A549 (cell line): Measurements from ENCODE around the gene OCIAD2. TPM values are rescaled to one million over a fixed set of nuclear protein-coding genes. Genes with fewer than 3 reads are reported as not detected.
A peak's percentile ranks its signal among the peaks of the same experiment; 100 is the strongest.

ENCODE experiments used
- ATAC-seq, 2 experiments: fragments of 200-7000 bp in 1 of 2; fragments of >200 bp in 1 of 2; cut with Nextera tagmentation in 1 of 2; cut with Tn5 transposase in 1 of 2; 3 replicates each; pipeline versions ENCODE4 v1.8.0 to v1.9.1; 2018 to 2020; ENCODE audit warnings: mild to moderate bottlenecking in 1 of 2, moderate library complexity in 1 of 2
- CTCF ChIA-PET: fragments of 300-600 bp; sonication (Branson Sonifier 250); formaldehyde crosslinking; extraction: SDS; loops from one replicate; lab custom pipeline; 2021; ENCODE audit warnings: antibody characterized with exemption, inconsistent platforms; lab: Yijun Ruan, JAX
- POLR2A ChIA-PET: fragments of 350-600 bp; formaldehyde crosslinking; extraction: SDS; loops from one replicate; lab custom pipeline; 2021; ENCODE audit warnings: antibody characterized with exemption, inconsistent platforms; lab: Yijun Ruan, JAX
- DNase-seq, 2 experiments: peaks; one replicate each; pipeline versions ENCODE4 v3.0.0 to v3.0.0-alpha.2; 2011 to 2016; ENCODE audit warnings: low read depth in 1 of 2, low spot score in 1 of 2
- FAIRE-seq: peaks from 2 replicates; lab custom pipeline; 2011; peaks lifted over from hg19 to GRCh38; lab: Jason Lieb, UNC
- H3K27ac ChIP-seq, 2 experiments: fragments of >200 bp; sonication (Bioruptor Twin); formaldehyde crosslinking; 3 replicates each; pipeline ENCODE4 v1.5.1; 2016 to 2017
- H3K4me1 ChIP-seq: fragments of >200 bp; sonication (Bioruptor Twin); formaldehyde crosslinking; 3 replicates; pipeline ENCODE4 v1.6.1; 2016
- H3K4me2 ChIP-seq: fragments of >200 bp; sonication (Bioruptor Twin); formaldehyde crosslinking; 3 replicates; pipeline ENCODE4 v1.6.1; 2016
- H3K4me3 ChIP-seq: fragments of >200 bp; sonication (Bioruptor Twin); formaldehyde crosslinking; 3 replicates; pipeline ENCODE4 v1.5.1; 2016
- H3K9me3 ChIP-seq: fragments of >200 bp; sonication (Bioruptor Twin); formaldehyde crosslinking; 3 replicates; pipeline ENCODE4 v1.6.1; 2016
- ATOH8 ChIP-seq: fragments of 250-450 bp; sonication (Bioruptor Pico); IDR thresholded peaks from 2 replicates; pipeline ENCODE4 v1.5.0; 2020; ENCODE audit warnings: low read depth, mild to moderate bottlenecking, moderate library complexity
- CEBPB ChIP-seq, 2 experiments: fragments of >200 bp in 1 of 2; sonication (Bioruptor Twin) in 1 of 2; formaldehyde crosslinking in 1 of 2; IDR thresholded peaks; 2 replicates each; pipeline ENCODE4 v1.6.1; 2012 to 2016
- EHF ChIP-seq: fragments of 250-450 bp; sonication (Bioruptor Pico); IDR thresholded peaks from 2 replicates; pipeline ENCODE4 v1.5.0; 2020; ENCODE audit warnings: mild to moderate bottlenecking
- ELK1 ChIP-seq: fragments of 150-350 bp; IDR thresholded peaks from 2 replicates; pipeline ENCODE4 v1.6.1; 2014; ENCODE audit warnings: low read depth, mild to moderate bottlenecking, low read length
- EP300 ChIP-seq, 2 experiments: fragments of >200 bp; sonication (Bioruptor Twin); formaldehyde crosslinking; IDR thresholded peaks; 2 replicates in 1 of 2; 3 replicates in 1 of 2; pipeline ENCODE4 v1.6.1; 2016 to 2017
- ESRRA ChIP-seq: fragments of 150-350 bp; IDR thresholded peaks from 2 replicates; pipeline ENCODE4 v1.6.1; 2014; ENCODE audit warnings: mild to moderate bottlenecking, low read length, borderline replicate concordance
- FOSL2 ChIP-seq, 2 experiments: fragments of 450-650 bp in 1 of 2; fragments of >200 bp in 1 of 2; sonication (Bioruptor Twin) in 1 of 2; formaldehyde crosslinking; IDR thresholded peaks; 2 replicates each; pipeline versions ENCODE4 v1.5.0 to v1.6.1; 2016 to 2020; ENCODE audit warnings: mild to moderate bottlenecking in 1 of 2, moderate library complexity in 1 of 2
- FOXS1 ChIP-seq: fragments of 250-450 bp; sonication (Bioruptor Pico); IDR thresholded peaks from 2 replicates; pipeline ENCODE4 v1.5.0; 2020; ENCODE audit warnings: mild to moderate bottlenecking, moderate library complexity
- HOXA7 ChIP-seq: fragments of 250-450 bp; sonication (Bioruptor Pico); IDR thresholded peaks from 2 replicates; pipeline ENCODE4 v1.5.0; 2020; ENCODE audit warnings: mild to moderate bottlenecking, moderate library complexity
- HOXB5 ChIP-seq: fragments of 250-450 bp; sonication (Bioruptor Pico); IDR thresholded peaks from 2 replicates; pipeline ENCODE4 v1.5.0; 2020; ENCODE audit warnings: mild to moderate bottlenecking, moderate library complexity
- JUN ChIP-seq, 2 experiments: fragments of >200 bp; sonication (Bioruptor Twin); formaldehyde crosslinking; IDR thresholded peaks; 2 replicates in 1 of 2; 3 replicates in 1 of 2; pipeline ENCODE4 v1.6.1; 2016 to 2017
- KDM5A ChIP-seq: fragments of 200-600 bp; sonication (generic); IDR thresholded peaks from 2 replicates; pipeline ENCODE4 v1.6.1; 2016; ENCODE audit warnings: antibody characterized with exemption, mild to moderate bottlenecking
- MAX ChIP-seq: IDR thresholded peaks from 2 replicates; pipeline ENCODE4 v1.6.1; 2012
- MAZ ChIP-seq: fragments of 150-350 bp; IDR thresholded peaks from 2 replicates; pipeline ENCODE4 v1.6.1; 2014; ENCODE audit warnings: antibody characterized with exemption, low read depth, low read length, borderline replicate concordance
- NFE2L2 ChIP-seq: fragments of 150-350 bp; conservative IDR thresholded peaks from 2 replicates; pipeline ENCODE4 v1.6.1; 2014; ENCODE audit warnings: low read length
- PHF8 ChIP-seq: fragments of 200-600 bp; sonication (generic); IDR thresholded peaks from 2 replicates; pipeline ENCODE4 v1.6.1; 2016; ENCODE audit warnings: low read depth, mild to moderate bottlenecking, antibody characterized with exemption, moderate library complexity, borderline replicate concordance
- POLR2A ChIP-seq: IDR thresholded peaks from 2 replicates; pipeline ENCODE4 v1.6.1; 2012; ENCODE audit warnings: mild to moderate bottlenecking, low read length
- RAD21 ChIP-seq, 2 experiments: fragments of >200 bp in 1 of 2; sonication (Bioruptor Twin) in 1 of 2; formaldehyde crosslinking in 1 of 2; IDR thresholded peaks in 1 of 2; conservative IDR thresholded peaks in 1 of 2; 2 replicates in 1 of 2; 3 replicates in 1 of 2; pipeline ENCODE4 v1.6.1; 2012 to 2018; ENCODE audit warnings: inconsistent platforms in 1 of 2
- RFX5 ChIP-seq: fragments of 450-650 bp; IDR thresholded peaks from 2 replicates; pipeline ENCODE4 v1.7.1; 2014; ENCODE audit warnings: antibody characterized with exemption, mild to moderate bottlenecking, moderate library complexity
- SMC3 ChIP-seq: fragments of >200 bp; sonication (Bioruptor Twin); formaldehyde crosslinking; IDR thresholded peaks from 3 replicates; pipeline ENCODE4 v1.6.1; 2018; ENCODE audit warnings: inconsistent platforms
- TP53 ChIP-seq: fragments of 250-450 bp; sonication (Bioruptor Pico); IDR thresholded peaks from 2 replicates; pipeline ENCODE4 v1.5.0; 2021; ENCODE audit warnings: mild to moderate bottlenecking, moderate library complexity
- ZNF302 ChIP-seq: fragments of 250-450 bp; sonication (Bioruptor Pico); IDR thresholded peaks from 2 replicates; pipeline ENCODE4 v1.9.0; 2021; ENCODE audit warnings: inconsistent platforms, mild to moderate bottlenecking, moderate library complexity
- WGBS: methylation state at CpG from one replicate; pipeline ENCODE4 v1.1.6; 2017; ENCODE audit errors: missing lambda C conversion rate; 5-methylcytosine and 5-hydroxymethylcytosine counted together
- polyA minus RNA-seq: library from RNA; depleted of rRNA, polyadenylated mRNA; stranded (reverse); fragments of >200 nt; gene quantifications from 2 replicates; pipeline ENCODE4 v1.2.3, GENCODE V29; 2011; rRNA and poly(A)+ RNA removed
- polyA plus RNA-seq, 4 experiments: library from polyadenylated mRNA; depleted of rRNA in 3 of 4; stranded (reverse); fragments of >200 nt; fragmentation: RNase III in 1 of 4; extraction: RNeasy Plus Mini Kit Qiagen cat#74134 plus additional on column Dnase treatment in 1 of 4; gene quantifications; 2 replicates in 3 of 4; 3 replicates in 1 of 4; pipeline ENCODE4 v1.2.3, GENCODE V29; 2011 to 2017
- TF ChIP-seq, protein P1 (sequence below): fragments of >200 bp; sonication (Bioruptor Twin); formaldehyde crosslinking; IDR thresholded peaks from 3 replicates; pipeline ENCODE4 v1.5.1; 2016
- TF ChIP-seq, protein P2 (sequence below): fragments of 450-650 bp; IDR thresholded peaks from 2 replicates; pipeline ENCODE4 v1.6.1; 2014; ENCODE audit warnings: antibody characterized with exemption

OCIAD2 gene, protein sequence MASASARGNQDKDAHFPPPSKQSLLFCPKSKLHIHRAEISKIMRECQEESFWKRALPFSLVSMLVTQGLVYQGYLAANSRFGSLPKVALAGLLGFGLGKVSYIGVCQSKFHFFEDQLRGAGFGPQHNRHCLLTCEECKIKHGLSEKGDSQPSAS
- polyA plus RNA-seq (2011; rRNA removed) (119 and 141 TPM in 2 replicates), polyA plus RNA-seq (2017; fragmentation: RNase III; extraction: RNeasy Plus Mini Kit Qiagen cat#74134 plus additional on column Dnase treatment) (168 to 174 TPM (median 170 TPM) in 3 replicates), polyA minus RNA-seq (26.4 and 37.4 TPM in 2 replicates)
- polyA plus RNA-seq (2012; cell fraction: cytosol; rRNA removed) = 97.7 and 121 TPM in 2 replicates
- polyA plus RNA-seq (2012; cell fraction: nucleus; rRNA removed) = 24.6 and 28.5 TPM in 2 replicates

GRCh38 chr4:48906206-48907173 is at the start of gene OCIAD2:
Gene OCIAD2 (minus strand): TSS chr4:48906774. CDS start chr4:48904549, 2,225 bp downstream.
- POLR2A ChIA-PET = interaction anchor here (0.8 to 1.1 kb wide), 2 partner anchors 38 to 128 kb away, joined by 3 to 4 read pairs; no protein-coding TSS in a partner anchor

DNA sequence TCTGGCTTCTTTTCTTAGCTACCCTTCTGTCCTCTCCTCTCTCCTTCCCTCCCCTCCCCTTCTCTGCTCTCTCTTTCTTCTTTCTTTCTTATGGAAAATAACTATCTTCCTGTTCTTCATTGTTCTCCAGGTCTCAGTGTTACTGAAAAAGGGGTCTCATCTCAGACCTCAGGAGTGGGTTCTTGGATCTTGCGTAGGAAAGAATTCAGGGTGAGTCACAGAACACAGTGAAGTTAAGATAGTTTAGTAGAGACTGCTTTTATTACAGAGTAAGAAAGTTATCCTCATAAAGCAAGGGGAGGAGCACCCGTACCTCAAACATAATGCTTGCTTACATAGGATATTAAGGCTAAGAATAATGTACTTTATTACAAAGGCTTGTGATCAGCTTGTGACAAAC is 47.7 kb upstream of the OCIAD2 start:
- H3K4me2 ChIP-seq = 0 out of 3 replicates have a peak overlapping the region, but pooled peaks have one; percentile 19
- no peak overlapping the region for H3K4me3 ChIP-seq
- no peak for DNase-seq
- peaks cover 11% of the 10 kb centered on the region; the same call in 2 of the 3 replicates for H3K9me3 ChIP-seq
- CTCF ChIA-PET = no interaction called here
- POLR2A ChIA-PET = no interaction called here
- H3K4me1 ChIP-seq = 0 out of 3 replicates have a peak, but pooled peaks cover 7% of the 10 kb centered on the region
- ATAC-seq = no peak
- WGBS = 70% methylated on average over 2 of the region's 2 CpGs
- no peak overlapping the region for H3K27ac ChIP-seq
- TF ChIP-seq NFE2L2 (no peak), FOXS1 (CRISPR knock-in tag) (no peak), ELK1 (no peak), ESRRA (no peak), TP53 (CRISPR knock-in tag) (no peak), HOXA7 (no peak), KDM5A (no peak), PHF8 (no peak), ZNF302 (CRISPR knock-in tag) (no peak), EHF (CRISPR knock-in tag) (no peak), RFX5 (no peak), MAZ (no peak), CEBPB (IDR thresholded peaks at IDR 0.05) (no peak)
- TF ChIP-seq, protein P1, sequence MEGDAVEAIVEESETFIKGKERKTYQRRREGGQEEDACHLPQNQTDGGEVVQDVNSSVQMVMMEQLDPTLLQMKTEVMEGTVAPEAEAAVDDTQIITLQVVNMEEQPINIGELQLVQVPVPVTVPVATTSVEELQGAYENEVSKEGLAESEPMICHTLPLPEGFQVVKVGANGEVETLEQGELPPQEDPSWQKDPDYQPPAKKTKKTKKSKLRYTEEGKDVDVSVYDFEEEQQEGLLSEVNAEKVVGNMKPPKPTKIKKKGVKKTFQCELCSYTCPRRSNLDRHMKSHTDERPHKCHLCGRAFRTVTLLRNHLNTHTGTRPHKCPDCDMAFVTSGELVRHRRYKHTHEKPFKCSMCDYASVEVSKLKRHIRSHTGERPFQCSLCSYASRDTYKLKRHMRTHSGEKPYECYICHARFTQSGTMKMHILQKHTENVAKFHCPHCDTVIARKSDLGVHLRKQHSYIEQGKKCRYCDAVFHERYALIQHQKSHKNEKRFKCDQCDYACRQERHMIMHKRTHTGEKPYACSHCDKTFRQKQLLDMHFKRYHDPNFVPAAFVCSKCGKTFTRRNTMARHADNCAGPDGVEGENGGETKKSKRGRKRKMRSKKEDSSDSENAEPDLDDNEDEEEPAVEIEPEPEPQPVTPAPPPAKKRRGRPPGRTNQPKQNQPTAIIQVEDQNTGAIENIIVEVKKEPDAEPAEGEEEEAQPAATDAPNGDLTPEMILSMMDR = no peak
- TF ChIP-seq, protein P2, sequence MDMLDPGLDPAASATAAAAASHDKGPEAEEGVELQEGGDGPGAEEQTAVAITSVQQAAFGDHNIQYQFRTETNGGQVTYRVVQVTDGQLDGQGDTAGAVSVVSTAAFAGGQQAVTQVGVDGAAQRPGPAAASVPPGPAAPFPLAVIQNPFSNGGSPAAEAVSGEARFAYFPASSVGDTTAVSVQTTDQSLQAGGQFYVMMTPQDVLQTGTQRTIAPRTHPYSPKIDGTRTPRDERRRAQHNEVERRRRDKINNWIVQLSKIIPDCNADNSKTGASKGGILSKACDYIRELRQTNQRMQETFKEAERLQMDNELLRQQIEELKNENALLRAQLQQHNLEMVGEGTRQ = no peak
- FAIRE-seq = no peak

More at GRCh38 chr4:48906206-48907173, at the start of gene OCIAD2:
- Histone ChIP-seq H3K4me1 (peaks cover 58% of the 10 kb centered on the region), H3K9me3 (no peaks in the 10 kb centered on the region), H3K4me3 (peak within 1 kb of the TSS; percentile 92), H3K4me2 (peak within 1 kb of the TSS; percentile 88), H3K27ac (peak within 1 kb of the TSS; percentile 94 to 100)
- DNase-seq (peak; percentile 64 to 72), ATAC-seq (peak; percentile 70 to 78), FAIRE-seq (no peak)
- CTCF ChIA-PET = interaction anchor here (1.3 to 1.6 kb wide), 2 partner anchors 56 to 64 kb away, joined by 3 read pairs; no protein-coding TSS in a partner anchor
- WGBS = 10% methylated on average over 23 of the region's 65 CpGs
- TF ChIP-seq ESRRA (no peak), POLR2A (peak; percentile 37), HOXA7 (no peak), CEBPB (IDR thresholded peaks at IDR 0.05) (no peak), RAD21 (conservative IDR thresholded peaks at IDR 0.05 in 1 of 2, IDR thresholded peaks at IDR 0.05 in 1 of 2) (peak; percentile 23 to 31; a peak in 1 of 5 replicates), EP300 (IDR thresholded peaks at IDR 0.05) (no peak), MAZ (no peak), NFE2L2 (no peak), SMC3 (peak; percentile 34; the same call in 2 of the 3 replicates), MAX (peak; percentile 46), JUN (IDR thresholded peaks at IDR 0.05) (peak in 1 of 2 experiments; percentile 47; a peak in 2 of 5 replicates), HOXB5 (CRISPR knock-in tag) (no peak), ATOH8 (CRISPR knock-in tag) (no peak), FOSL2 (IDR thresholded peaks at IDR 0.05) (no peak), FOSL2 (CRISPR knock-in tag; IDR thresholded peaks at IDR 0.05) (no peak), PHF8 (peak; percentile 52; the same call in 1 of the 2 replicates)
